GM19324 (cell line): Measurements from ENCODE around the gene ZNF317.

Experiments
- ATAC-seq: cut with Tn5 transposase; IDR thresholded peaks from one replicate; pipeline ENCODE4 v1.9.1; 2021; ENCODE audit warnings: mild to moderate bottlenecking, moderate library complexity; ENCODE audit not compliant: unreplicated experiment, low FRiP score

Gene ZNF317

DNA sequence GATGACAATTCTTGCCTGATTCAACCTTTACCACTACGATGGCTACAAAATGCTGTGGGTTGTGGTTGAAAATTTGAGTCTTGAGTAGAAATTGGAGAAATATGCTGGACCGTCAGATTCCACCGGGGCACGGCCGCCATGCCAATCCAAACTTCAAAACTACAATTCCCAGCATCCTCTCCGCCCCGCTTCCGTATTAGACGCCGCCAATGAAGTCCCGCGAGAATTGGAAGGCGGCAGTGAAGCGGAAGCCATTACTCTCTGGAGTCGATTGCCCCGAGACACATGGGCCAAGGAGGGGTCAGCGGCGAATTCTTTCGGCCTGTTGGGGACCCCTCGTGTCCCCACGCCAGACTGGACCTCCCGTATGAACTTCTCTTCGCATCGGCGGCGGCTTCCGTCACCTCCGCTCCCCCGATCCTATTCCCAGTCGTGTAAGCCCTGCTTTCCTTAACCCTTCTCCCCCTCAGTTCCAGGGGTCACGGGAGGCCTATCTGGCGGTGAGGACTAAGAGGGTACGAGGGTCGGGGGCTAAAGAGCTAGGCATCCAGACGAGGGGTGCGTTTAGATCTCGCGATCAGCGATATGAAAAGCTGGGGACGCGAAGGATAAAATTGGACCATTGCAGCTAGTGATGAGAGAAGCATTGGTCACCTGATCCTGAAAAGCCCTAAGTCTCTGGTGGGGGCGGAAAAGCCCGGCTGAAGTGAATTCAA lies at the start of gene ZNF317:
TSS of gene ZNF317 (plus strand) at position 239 of the 716 bp plus-strand sequence. CDS start 15,620 bp downstream, outside the sequence.
- ATAC-seq = peak; percentile 98

DNA sequence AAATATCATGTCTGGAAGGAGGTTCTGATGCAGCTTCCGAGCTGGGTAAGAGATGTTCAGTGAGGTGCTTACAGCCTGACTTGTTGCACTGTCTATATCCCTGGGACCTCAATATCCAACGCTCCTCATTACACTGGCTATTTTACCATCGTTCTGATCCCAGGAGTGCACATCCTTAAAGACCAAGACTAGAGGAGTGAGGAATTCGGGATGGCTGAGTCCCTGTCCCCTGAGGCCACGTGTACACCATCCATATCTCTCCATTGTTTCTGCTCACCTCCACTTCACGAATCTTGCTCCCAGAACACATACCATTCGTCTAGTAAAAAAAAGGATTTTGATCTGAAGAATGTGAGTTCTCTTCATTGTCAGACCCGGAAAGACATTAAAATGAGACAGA lies 32.8 kb upstream of the ZNF317 start, which contains the start of gene OR7G2:
TSS of gene OR7G2 (minus strand) at position 101 of the 400 bp plus-strand sequence. CDS start 4,232 bp downstream, outside the sequence.
- ATAC-seq = no peak

DNA sequence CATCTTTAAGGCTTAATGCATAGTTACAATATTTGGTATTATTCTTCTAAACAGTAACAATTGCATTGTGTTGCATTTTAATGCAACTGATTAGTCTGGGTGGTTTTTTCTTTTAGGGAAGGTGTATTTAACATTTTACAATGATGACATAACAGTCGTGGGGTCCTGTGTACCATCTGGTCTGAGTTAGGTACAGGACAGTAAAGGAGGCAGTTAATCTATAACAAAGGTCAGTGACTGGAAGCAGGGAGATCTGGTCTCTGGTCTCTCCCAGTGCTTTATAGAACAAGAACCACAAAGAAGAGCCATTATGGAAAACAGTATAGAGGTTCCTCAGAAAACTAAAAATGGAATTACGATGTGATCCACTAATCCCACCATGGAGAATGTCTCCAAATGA lies 30.2 kb upstream of the ZNF317 start:
- no peak for ATAC-seq

DNA sequence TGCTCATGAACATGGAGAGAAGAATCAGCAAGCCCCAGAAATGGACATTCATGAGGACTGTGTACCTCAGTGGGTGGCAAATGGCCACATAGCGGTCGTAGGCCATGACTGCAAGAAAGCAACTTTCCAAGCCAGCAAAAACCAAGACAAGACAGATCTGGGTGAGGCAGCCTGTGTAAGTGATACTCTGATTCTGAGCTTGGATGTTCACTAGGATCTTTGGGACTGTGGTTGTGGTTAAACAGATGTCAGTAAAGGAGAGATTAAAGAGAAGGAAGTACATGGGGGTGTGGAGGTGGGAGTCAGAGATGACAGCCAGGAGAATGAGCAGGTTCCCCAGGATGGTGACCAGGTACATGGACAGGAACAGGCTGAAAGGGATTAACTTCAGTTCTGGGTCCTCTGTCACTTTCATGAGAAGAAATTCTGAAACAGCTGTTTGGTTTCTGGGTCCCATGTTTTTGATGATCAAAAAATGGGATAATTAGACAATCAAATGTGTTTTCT lies 24.8 kb upstream of the ZNF317 start, which contains the start of gene OR7G1:
TSS of gene OR7G1 (minus strand) at position 457 of the 507 bp plus-strand sequence. CDS start at position 457, 0 bp downstream.
- ATAC-seq = no peak

DNA sequence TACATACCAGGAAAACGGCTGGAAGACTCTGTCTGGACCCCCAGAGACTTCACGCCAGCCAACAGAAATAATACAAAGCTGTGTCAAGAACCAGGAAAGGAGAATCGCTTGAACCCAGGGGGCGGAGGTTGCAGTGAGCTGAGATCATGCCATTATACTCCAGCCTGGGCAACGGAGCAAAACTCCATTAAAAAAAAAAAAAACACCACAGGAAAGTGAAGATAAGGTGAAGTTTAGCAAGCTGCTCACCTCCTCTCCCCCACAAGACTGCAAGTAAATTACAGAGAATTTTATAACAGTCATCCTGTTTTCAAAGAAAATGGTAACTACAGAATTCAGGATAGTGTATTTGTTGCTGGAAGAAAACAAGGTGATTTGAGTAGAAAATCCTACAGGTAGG lies 23.6 kb upstream of the ZNF317 start:
- ATAC-seq = no peak

DNA sequence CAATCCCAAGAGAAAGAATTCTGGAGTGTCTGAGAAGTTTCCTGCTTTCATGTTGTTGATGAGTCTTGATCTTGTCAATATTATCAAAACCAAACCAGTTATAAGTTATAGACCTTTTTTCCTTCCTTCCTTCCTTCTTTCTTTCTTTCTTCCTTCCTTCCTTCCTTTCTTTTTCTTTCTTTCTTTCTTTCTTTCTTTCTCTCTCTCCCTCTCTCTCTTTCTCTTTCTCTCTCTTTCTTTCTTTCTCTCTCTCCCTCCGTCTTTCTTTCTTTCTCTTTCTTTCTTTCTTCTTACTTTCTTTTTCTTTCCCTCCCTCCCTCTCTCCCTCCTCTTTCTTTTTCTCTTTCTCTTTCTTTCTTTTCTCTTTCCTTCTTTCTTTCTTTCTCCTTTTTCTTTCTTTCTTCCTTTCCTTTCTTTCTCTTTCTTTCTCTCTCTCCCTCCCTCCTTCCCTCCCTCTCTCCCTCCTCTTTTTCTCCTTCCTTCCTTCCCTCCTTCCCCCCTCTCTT lies 13.2 kb upstream of the ZNF317 start, which contains the start of gene OR7G3:
TSS of gene OR7G3 (minus strand) at position 51 of the 506 bp plus-strand sequence. CDS start at position 51, 0 bp downstream.
- ATAC-seq = no peak

DNA sequence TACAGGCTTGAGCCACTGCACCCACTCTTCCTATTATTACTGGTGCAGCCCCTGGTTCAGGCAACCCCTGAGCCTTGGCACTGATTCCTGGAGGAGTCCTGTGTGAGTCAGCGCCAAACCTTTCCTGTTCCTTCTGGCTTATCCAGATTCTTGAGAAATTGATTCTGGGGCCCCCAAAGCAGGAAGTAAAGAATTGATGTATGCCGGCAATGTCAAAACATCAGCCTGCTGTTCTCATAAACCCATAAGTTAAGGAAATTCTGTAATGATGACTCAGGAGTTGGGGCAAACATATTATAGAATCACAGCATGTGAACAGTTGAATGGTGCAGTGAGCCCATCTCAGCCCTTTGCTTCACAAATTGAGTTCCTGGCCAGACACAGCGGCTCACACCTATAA lies 12.0 kb upstream of the ZNF317 start:
- ATAC-seq = no peak

DNA sequence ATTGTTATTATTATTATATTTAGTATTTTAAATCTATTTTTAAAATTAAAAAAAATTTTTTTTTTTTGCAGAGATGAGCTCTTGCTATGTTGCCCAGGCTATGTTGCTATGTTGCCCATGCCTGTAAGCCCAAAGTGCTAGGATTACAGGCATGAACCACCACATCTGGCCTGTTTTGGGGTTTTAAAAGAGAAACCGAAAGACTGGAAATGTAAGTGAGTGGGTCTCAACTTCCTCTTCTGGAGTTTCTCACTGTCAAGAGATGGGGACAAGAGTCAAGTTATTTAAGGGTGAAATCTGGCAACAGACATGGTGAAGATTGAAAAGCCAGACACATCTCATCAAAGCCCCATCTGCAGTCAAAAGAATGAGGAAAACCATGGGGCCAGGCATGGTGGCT lies 9.2 kb upstream of the ZNF317 start:
- ATAC-seq = no peak

DNA sequence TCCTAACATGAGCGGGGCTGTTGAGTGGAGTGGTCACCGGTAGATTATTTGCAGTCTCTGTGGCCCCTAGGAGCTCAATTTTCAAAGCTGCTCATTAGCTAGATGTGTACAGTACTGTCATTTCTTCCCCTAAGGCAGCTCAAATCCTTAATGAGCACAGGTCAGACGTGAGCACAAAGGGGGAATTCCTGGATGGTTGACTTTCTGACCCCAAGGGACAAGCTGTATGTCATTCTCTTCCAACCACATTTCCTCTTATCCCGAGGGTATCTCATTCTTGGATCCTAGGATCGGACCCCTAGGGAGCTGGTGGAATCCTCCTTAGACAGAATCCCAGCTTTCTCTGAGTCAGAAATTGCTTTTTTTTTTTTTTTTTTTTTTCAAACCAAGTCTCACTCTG lies 7.8 kb upstream of the ZNF317 start:
- ATAC-seq = no peak

DNA sequence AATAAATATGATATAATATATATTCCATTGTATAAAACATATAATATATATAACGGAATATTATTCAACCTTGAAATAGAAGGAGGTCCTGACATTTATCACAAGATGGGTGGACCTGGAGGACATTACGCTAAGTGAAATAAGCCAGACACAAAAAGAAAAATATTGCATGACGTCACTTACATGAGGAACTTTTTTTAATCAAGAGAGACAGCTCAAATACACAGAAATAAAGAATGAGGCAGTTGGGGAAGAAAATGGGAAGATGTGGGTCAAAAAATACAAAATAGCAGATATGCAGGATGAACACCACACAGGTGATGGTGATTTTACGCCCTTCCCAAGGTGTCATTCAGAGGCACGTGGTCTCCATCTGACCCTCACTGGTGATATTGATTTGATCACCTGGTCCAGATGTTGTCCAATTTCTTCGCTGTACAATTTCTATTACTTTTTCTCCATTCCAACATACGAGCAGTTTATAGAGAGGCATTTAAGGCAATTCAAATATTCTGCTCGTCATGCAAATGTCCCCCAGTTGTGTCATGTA lies 513 bp upstream of the ZNF317 start:
- peak; percentile 14 for ATAC-seq

DNA sequence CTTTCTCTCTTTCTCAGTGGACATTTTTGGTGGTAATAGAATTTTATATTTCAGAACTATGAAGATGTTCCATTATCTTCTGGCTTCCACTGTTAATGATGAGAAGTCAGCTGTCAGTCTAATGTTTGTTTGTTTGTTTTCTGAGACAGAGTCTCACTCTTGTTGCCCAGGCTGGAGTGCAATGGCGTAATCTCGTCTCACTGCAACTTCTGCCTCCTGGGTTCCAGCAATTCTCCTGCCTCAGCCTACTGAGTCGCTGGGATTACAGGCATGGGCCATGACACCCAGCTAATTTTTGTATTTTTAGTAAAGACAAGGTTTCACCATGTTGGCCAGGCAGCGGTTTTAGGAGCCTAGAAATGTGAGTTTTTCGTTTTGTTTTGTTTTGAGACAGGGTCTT lies 4.7 kb downstream of the ZNF317 start:
- ATAC-seq = no peak

DNA sequence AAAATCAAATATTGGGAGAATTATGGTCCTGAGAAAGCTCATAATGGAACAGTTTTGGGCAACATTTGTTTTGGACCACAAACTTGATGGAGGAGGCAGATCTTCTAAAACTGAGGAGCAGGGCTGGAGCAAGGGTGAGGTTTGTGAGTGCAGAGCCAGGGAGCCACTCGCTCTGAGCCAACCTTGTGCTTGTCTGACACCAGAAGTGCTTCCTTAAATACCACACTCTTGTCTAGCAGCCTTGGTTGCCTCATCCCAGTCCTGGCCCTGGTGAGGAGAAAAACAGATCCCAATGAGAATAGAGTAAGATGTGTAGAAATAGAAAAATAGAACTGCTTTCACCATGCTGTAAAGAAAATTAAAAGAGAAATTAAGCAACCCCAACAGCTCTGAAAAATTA lies 6.7 kb downstream of the ZNF317 start:
- ATAC-seq = no peak

DNA sequence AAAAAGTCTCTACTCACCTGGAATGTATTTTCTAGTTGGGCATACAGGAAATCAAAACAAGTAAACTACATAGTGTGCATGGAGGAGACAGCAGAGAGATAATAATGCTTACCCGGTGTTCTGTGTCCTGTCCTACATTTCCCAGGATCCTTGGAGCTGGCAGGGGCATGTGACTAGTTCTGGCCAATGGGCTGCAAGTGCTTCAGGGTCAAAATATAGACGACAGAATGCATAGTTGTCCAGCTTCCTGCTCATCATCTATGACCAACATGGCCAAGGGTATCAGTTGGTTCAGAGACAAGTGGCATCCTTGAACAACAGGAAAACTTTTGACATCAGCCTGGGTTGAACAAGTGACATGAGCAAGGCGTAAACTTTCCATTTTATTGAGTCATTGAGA lies 8.5 kb downstream of the ZNF317 start:
- ATAC-seq = no peak

DNA sequence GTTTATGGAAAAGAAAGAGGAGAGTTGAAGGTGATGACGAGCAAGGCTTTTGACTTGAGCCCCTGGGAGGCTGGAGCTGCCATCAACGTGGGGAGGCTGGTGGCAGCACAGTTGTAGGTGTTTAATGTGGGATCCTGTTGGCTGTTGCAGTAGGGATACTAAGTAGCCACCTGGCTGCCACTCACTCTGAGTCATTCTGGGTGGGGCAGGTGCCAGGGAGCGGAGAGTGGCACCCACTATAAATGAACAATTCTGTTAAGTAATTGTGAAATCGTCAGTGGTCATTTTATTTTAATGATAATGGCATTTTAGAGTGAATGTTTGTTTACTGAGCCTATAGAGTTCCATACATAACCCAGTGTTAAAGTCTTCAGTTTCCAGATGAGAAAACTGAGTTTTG lies 9.8 kb downstream of the ZNF317 start:
- no peak for ATAC-seq

DNA sequence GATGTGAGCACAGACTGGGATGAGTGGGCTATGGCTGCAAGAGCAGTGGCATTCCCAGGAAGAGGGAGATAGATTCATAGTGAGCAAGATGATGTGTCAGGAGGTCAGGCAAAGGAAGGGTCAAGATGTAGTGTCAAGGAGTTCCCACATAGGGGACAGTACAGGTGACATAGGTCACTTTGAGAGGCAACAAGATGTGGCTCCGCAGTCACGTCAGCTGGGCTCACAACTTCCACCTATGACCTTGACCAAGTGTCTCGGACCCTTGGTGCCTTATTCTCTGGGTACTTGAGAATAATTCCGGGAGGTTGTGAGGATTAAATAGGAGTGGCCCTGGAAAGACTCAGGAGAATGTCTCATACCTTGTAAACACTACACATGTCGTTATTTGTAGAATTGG lies 10.5 kb downstream of the ZNF317 start:
- ATAC-seq = no peak

DNA sequence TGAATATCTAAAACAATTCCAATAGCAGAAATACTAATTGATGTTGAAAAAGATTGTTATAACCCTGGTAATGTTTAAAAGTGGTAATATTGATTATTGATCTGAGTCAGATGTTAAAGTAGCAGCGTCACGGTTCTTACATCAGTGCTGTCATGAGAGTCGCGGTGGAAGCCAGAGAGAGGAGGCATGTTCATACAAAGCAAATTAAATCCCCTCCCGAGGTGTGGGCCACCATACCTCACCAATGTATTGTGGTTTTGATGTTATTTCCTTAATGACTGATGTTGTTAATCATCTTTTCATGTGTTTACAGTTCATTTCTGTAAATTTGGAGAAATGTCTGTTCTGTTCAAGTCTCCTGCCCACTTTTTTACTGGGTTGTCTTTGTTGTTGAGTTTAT lies 11.2 kb downstream of the ZNF317 start:
- ATAC-seq = no peak

DNA sequence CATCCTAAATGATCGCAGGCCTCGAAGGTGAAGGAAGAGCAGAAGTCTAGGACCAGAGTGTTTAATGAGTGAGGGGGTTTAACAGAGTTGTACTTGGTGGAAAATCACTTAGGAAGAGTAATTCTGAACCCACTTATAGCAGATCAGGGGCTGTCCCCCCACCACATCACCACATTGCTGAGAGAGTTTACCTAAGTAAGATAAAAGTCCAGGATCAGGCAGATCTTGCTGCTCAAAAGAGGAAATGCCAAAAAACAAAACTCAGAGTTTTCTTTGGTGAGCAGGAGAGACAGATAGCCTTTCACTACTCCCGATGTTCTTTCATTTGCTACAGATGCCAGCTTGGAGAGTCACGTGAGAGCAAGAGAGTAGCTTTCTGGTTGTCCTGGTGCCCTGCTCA lies 15.4 kb downstream of the ZNF317 start:
- no peak for ATAC-seq

DNA sequence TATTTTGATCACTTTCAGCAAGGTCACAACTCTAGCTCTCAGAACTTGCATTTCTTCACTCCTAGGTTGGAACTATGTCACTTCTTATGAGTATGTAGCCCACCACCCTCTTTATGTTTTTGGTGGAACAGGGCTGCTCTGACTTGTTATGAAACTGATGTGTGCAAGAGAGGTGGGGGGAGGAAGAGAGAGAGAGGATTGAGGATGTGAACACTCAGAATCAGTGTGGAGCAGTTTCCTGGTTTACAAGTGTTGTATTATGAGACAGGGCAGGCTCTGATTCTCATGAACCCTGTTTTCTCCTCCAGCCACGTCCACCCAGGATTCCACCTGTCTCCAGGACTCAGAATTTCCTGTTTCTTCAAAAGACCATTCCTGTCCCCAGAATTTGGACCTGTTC lies 16.1 kb downstream of the ZNF317 start:
- ATAC-seq = no peak

DNA sequence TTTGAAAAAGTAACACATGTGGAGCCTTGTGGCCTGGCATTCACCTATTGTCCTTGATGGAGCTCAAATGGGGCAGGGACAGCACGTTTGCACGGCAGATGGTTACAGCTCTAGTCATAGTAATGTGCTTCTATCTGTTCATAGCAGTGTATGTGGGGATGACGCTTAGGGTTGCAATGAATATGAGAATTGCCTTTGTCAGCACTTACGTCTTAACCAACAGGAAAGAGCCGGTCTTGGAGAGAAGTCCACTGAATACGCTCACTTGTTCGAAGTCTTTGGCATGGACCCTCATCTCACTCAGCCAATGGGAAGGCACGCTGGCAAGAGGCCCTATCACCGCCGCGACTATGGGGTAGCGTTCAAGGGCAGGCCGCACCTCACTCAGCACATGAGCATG lies 19.7 kb downstream of the ZNF317 start:
- ATAC-seq = no peak

DNA sequence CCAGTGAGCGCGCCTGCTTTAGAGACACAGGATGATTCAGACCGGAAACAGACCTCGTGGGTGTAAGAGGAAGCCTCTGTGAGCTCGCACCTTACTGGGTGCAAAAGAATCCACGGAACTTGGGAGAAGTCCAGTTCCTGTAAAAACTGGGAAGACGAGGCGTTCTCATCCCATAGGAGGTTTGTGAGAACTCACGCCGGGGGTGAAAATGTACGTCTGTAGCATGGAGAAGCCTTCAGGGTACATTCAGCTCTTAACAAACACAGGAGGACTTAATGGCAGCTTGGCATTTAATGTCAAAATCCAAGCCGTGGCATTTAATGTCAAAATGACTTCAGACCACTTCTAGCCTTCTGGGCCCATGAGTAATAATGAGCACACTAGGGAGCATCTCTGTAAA lies 21.2 kb downstream of the ZNF317 start:
- ATAC-seq = no peak

DNA sequence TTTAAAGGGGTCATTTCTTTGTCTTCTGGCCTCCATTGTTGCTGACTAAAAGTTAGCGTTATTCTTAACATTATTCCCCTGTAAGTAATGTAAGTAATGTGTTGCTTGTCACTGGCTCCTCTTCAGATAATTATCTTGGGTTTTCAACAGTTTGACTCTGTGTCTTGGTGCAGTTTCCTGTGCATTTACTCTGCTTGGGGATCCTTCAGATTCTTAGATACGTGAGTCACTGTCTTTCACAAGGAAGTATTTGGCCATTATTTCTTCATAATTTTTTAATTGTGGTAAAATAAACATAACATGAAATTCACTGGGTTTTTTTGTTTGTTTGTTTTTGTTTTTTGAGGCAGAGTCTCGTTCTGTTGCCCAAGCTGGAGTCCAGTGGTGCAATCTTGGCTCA lies 25.1 kb downstream of the ZNF317 start:
- ATAC-seq = no peak

DNA sequence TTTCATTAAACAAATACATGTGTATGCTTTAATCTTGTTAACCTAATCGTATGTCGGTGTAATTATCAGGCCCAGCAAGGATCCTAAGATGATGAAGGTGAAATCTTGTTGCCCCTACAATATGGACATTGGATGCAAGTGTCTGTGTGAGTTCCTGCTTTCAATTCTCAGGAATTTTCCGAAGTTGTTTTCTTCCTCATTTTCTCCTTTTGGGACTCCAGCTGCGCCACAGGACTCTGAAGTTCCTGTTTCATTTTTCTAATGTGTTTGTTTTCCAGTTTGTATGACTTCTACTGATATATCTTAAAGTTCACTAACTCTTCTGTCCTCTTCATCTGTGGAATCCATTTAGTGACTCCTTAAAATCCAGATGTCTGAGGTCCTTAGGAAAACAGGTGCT lies 26.6 kb downstream of the ZNF317 start:
- no peak for ATAC-seq
